HCT116 (cell line): ENCODE measurements around the gene TRIM37. TPM values are rescaled to one million over a fixed set of nuclear protein-coding genes. Genes with fewer than 3 reads are reported as not detected.

Source experiments
- ATAC-seq: fragments of 200-7000 bp; cut with Tn5 transposase; 2 replicates; pipeline ENCODE4 v1.9.1; 2020; ENCODE audit warnings: mild to moderate bottlenecking, moderate library complexity
- BruUV-seq: library from RNA; stranded (reverse); fragments of 400-500 nt; replicated peaks from 2 replicates; lab custom pipeline; 2021; lab: Mats Ljungman, UMichigan
- CTCF ChIA-PET: fragments of 300-600 bp; sonication (Branson Sonifier 250); formaldehyde crosslinking; loops from one replicate; lab custom pipeline; 2021; ENCODE audit warnings: antibody characterized with exemption; lab: Charles Lee
- POLR2A ChIA-PET: fragments of 300-600, 350-600 bp; sonication (Branson Sonifier 250); formaldehyde crosslinking; loops from one replicate; lab custom pipeline; 2021; ENCODE audit warnings: antibody characterized with exemption; lab: Charles Lee
- RAD21 ChIA-PET, 2 experiments: fragments of 300-600 bp; sonication (Branson Sonifier 250); formaldehyde crosslinking; loops; one replicate each; lab custom pipeline; 2023; ENCODE audit warnings: low total read pairs in 2 of 2; ENCODE audit not compliant: uncharacterized antibody in 2 of 2, unreplicated experiment in 2 of 2, low non-redundant PET in 1 of 2; lab: Charles Lee
- DNase-seq: peaks from one replicate; pipeline ENCODE4 v3.0.0-alpha.2; 2010; ENCODE audit warnings: low read depth, low spot score
- H2AFZ ChIP-seq: fragments of 200-600 bp; shearing (Covaris generic), sonication (generic); 2 replicates; pipeline ENCODE4 v1.6.1; 2017; ENCODE audit warnings: low read depth, mixed run types, mixed read lengths, antibody characterized with exemption, low read length; ENCODE audit not compliant: poor library complexity, severe bottlenecking
- H3K27ac ChIP-seq: 2 replicates; pipeline ENCODE4 v1.5.1; 2012; ENCODE audit warnings: low read depth, low read length
- H3K27me3 ChIP-seq: fragments of 200-600 bp; sonication (generic); 2 replicates; pipeline ENCODE4 v1.6.1; 2016; ENCODE audit warnings: mixed run types, low read length, mixed read lengths; ENCODE audit not compliant: insufficient read depth
- H3K36me3 ChIP-seq, 2 experiments: fragments of 200-500 bp in 1 of 2; fragments of 200-600 bp in 1 of 2; sonication (Bioruptor generic) in 1 of 2; sonication (generic) in 1 of 2; 2 replicates each; pipeline versions ENCODE4 v1.5.1 to v1.6.1; 2014 to 2016; ENCODE audit warnings: low read length in 2 of 2, inconsistent platforms in 1 of 2, mixed read lengths in 1 of 2, mixed run types in 1 of 2; ENCODE audit not compliant: insufficient read depth in 2 of 2, control insufficient read depth in 1 of 2
- H3K4me1 ChIP-seq, 2 experiments: fragments of 200-600 bp in 1 of 2; sonication (generic) in 1 of 2; 2 replicates each; pipeline versions ENCODE4 v1.5.1 to v1.6.1; 2012 to 2017; ENCODE audit warnings: low read length in 2 of 2, inconsistent platforms in 1 of 2, mild to moderate bottlenecking in 1 of 2, mixed read lengths in 1 of 2, mixed run types in 1 of 2, moderate library complexity in 1 of 2; ENCODE audit not compliant: insufficient read depth in 2 of 2, control insufficient read depth in 1 of 2
- H3K4me2 ChIP-seq: fragments of 200-600 bp; sonication (generic); 2 replicates; pipeline ENCODE4 v1.6.1; 2017; ENCODE audit warnings: mixed run types, low read length, mixed read lengths
- H3K4me3 ChIP-seq, 2 experiments: fragments of 200-600 bp in 1 of 2; sonication (generic) in 1 of 2; replicated peaks in 1 of 2; 2 replicates each; pipeline ENCODE4 v1.5.1; 2011 to 2016; ENCODE audit warnings: low read length in 2 of 2, control low read depth in 1 of 2, low read depth in 1 of 2, mild to moderate bottlenecking in 1 of 2, mixed read lengths in 1 of 2, mixed run types in 1 of 2
- H3K79me2 ChIP-seq: fragments of 200-600 bp; sonication (generic); 2 replicates; pipeline ENCODE4 v1.6.1; 2017; ENCODE audit warnings: mild to moderate bottlenecking, mixed run types, low read length, moderate library complexity, mixed read lengths; ENCODE audit not compliant: insufficient read depth
- H3K9ac ChIP-seq: fragments of 200-600 bp; sonication (generic); 2 replicates; pipeline ENCODE4 v1.6.1; 2016; ENCODE audit warnings: low read length, mixed read lengths
- H3K9me2 ChIP-seq: fragments of 200-600 bp; sonication (generic), shearing (Covaris generic); 2 replicates; pipeline ENCODE4 v1.6.1; 2017; ENCODE audit warnings: mixed run types, mild to moderate bottlenecking, moderate library complexity; ENCODE audit not compliant: insufficient read depth
- H3K9me3 ChIP-seq, 2 experiments: fragments of 200-500 bp in 1 of 2; fragments of 200-600 bp in 1 of 2; sonication (Bioruptor generic) in 1 of 2; sonication (generic) in 1 of 2; 2 replicates each; pipeline ENCODE4 v1.6.1; 2014 to 2017; ENCODE audit warnings: low read length in 2 of 2, mixed read lengths in 2 of 2, inconsistent platforms in 1 of 2, low read depth in 1 of 2, mild to moderate bottlenecking in 1 of 2, mixed run types in 1 of 2, moderate library complexity in 1 of 2; ENCODE audit not compliant: control insufficient read depth in 1 of 2, insufficient read depth in 1 of 2
- H4K20me1 ChIP-seq: fragments of 200-600 bp; sonication (generic), shearing (Covaris generic); 2 replicates; pipeline ENCODE4 v1.6.1; 2017; ENCODE audit warnings: mixed run types, mild to moderate bottlenecking, moderate library complexity; ENCODE audit not compliant: insufficient read depth
- CBX3 ChIP-seq: IDR thresholded peaks from 2 replicates; pipeline ENCODE4 v1.6.1; 2012; ENCODE audit warnings: low read depth
- CEBPB ChIP-seq: IDR thresholded peaks from 2 replicates; pipeline ENCODE4 v1.6.1; 2012; ENCODE audit warnings: low read depth
- CTCF ChIP-seq, 3 experiments: fragments of 200-600 bp in 1 of 3; sonication (generic) in 1 of 3; IDR thresholded peaks in 2 of 3; conservative IDR thresholded peaks in 1 of 3; 2 replicates each; pipeline ENCODE4 v1.5.1; 2012 to 2017; ENCODE audit warnings: low read depth in 2 of 3, low read length in 2 of 3, antibody characterized with exemption in 1 of 3, borderline replicate concordance in 1 of 3, control low read depth in 1 of 3, mild to moderate bottlenecking in 1 of 3, mixed read lengths in 1 of 3, mixed run types in 1 of 3, moderate library complexity in 1 of 3; ENCODE audit not compliant: insufficient read depth in 1 of 3
- EGR1 ChIP-seq: IDR thresholded peaks from 2 replicates; pipeline ENCODE4 v1.6.1; 2012; ENCODE audit warnings: low read depth
- ELF1 ChIP-seq: IDR thresholded peaks from 2 replicates; pipeline ENCODE4 v1.6.1; 2012; ENCODE audit warnings: low read depth, borderline replicate concordance
- EZH2phosphoT487 ChIP-seq: fragments of 200-600 bp; IDR thresholded peaks from 2 replicates; pipeline ENCODE4 v1.6.1; 2018; ENCODE audit warnings: antibody characterized with exemption, borderline replicate concordance
- FOSL1 ChIP-seq: IDR thresholded peaks from 2 replicates; pipeline ENCODE4 v1.6.1; 2012; ENCODE audit warnings: low read depth
- POLR2A ChIP-seq: IDR thresholded peaks from 2 replicates; pipeline ENCODE4 v1.7.0; 2011; ENCODE audit warnings: borderline replicate concordance; ENCODE audit not compliant: insufficient read depth, insufficient read length; ENCODE audit errors: extremely low read depth
- RAD21 ChIP-seq: IDR thresholded peaks from 2 replicates; pipeline ENCODE4 v1.6.1; 2012; ENCODE audit warnings: low read depth, mild to moderate bottlenecking
- SIN3A ChIP-seq: IDR thresholded peaks from 2 replicates; pipeline ENCODE4 v1.6.1; 2012; ENCODE audit warnings: low read depth
- TCF7L2 ChIP-seq: IDR thresholded peaks from 2 replicates; pipeline ENCODE4 v1.7.0; 2011; ENCODE audit warnings: borderline replicate concordance, inconsistent platforms; ENCODE audit not compliant: insufficient read depth, insufficient read length; ENCODE audit errors: extremely low read depth
- YY1 ChIP-seq: IDR thresholded peaks from 2 replicates; pipeline ENCODE4 v1.6.1; 2011; ENCODE audit warnings: low read length, low read depth, moderate library complexity, mild to moderate bottlenecking; ENCODE audit not compliant: insufficient replicate concordance; ENCODE audit errors: extremely low read depth
- ZFX ChIP-seq: fragments of 450-650 bp; IDR thresholded peaks from 2 replicates; pipeline ENCODE4 v1.6.1; 2017
- intact Hi-C: fragments of 100-400 bp; cut with micrococcal nuclease; formaldehyde crosslinking; loops from 2 replicates; pipeline ENCODE4 v1.10.0; 2022
- total RNA-seq: library from RNA; stranded (reverse); gene quantifications from one replicate; pipeline ENCODE4 v1.2.1, GENCODE V29; 2021; ENCODE audit not compliant: unreplicated experiment
- TF ChIP-seq, protein P1 (sequence below): IDR thresholded peaks from 2 replicates; pipeline ENCODE4 v1.6.1; 2011; ENCODE audit warnings: mild to moderate bottlenecking, low read length, moderate library complexity; ENCODE audit not compliant: insufficient replicate concordance; ENCODE audit errors: extremely low read depth
- TF ChIP-seq, protein P2 (sequence below): IDR thresholded peaks from 2 replicates; pipeline ENCODE4 v1.6.1; 2012; ENCODE audit warnings: low read depth

TRIM37 gene
- total RNA-seq, 1 experiment from 2014 or later: 55.7 TPM

DNA sequence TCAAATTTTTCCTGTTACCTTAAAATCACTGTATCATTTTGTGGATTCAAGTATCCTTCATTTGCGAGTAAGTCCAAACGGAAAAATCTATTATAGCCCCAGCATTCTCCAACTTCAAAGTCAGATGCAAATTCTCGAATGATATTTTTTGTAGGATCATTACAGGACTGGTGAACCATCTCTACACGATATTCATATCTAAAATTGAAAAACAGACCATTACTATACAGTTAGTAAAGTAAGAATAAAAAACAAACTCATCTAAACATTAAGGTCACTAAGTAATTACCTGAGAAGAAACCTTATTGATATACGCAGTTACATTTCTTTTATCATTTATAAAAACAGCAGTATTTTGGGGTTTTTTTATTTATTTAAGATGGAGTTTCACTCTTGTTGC is 49.8 kb downstream of the TRIM37 start:
- H4K20me1 ChIP-seq: no peaks in the 10 kb centered on the region
- DNase-seq: no peak
- BruUV-seq: no TSS peak
- H3K9me2 ChIP-seq: no peaks in the 10 kb centered on the region
- ChIA-PET RAD21 (no interaction called here), CTCF (no interaction called here), POLR2A (no interaction called here)
- no peak overlapping the region for H3K4me3 ChIP-seq
- H3K36me3 ChIP-seq: peaks cover 17 to 23% of the 10 kb centered on the region in 2 experiments
- TF ChIP-seq EZH2phosphoT487: no peak
- no peak for TF ChIP-seq EGR1
- TF ChIP-seq, protein P1, sequence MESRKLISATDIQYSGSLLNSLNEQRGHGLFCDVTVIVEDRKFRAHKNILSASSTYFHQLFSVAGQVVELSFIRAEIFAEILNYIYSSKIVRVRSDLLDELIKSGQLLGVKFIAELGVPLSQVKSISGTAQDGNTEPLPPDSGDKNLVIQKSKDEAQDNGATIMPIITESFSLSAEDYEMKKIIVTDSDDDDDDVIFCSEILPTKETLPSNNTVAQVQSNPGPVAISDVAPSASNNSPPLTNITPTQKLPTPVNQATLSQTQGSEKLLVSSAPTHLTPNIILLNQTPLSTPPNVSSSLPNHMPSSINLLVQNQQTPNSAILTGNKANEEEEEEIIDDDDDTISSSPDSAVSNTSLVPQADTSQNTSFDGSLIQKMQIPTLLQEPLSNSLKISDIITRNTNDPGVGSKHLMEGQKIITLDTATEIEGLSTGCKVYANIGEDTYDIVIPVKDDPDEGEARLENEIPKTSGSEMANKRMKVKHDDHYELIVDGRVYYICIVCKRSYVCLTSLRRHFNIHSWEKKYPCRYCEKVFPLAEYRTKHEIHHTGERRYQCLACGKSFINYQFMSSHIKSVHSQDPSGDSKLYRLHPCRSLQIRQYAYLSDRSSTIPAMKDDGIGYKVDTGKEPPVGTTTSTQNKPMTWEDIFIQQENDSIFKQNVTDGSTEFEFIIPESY: no peak
- TF ChIP-seq SIN3A: no peak
- TF ChIP-seq ZFX: no peak
- TF ChIP-seq CTCF (IDR thresholded peaks at IDR 0.05 in 2 of 3, conservative IDR thresholded peaks at IDR 0.05 in 1 of 3; ENCODE audit: borderline replicate concordance in 1 of 3, insufficient read depth in 1 of 3, low read depth in 2 of 3, low read length in 2 of 3): no peak
- no peak for TF ChIP-seq POLR2A
- no peak for TF ChIP-seq CBX3
- TF ChIP-seq ELF1: no peak
- no peak for TF ChIP-seq CEBPB
- no peak for TF ChIP-seq TCF7L2
- TF ChIP-seq RAD21: no peak
- TF ChIP-seq, protein P2, sequence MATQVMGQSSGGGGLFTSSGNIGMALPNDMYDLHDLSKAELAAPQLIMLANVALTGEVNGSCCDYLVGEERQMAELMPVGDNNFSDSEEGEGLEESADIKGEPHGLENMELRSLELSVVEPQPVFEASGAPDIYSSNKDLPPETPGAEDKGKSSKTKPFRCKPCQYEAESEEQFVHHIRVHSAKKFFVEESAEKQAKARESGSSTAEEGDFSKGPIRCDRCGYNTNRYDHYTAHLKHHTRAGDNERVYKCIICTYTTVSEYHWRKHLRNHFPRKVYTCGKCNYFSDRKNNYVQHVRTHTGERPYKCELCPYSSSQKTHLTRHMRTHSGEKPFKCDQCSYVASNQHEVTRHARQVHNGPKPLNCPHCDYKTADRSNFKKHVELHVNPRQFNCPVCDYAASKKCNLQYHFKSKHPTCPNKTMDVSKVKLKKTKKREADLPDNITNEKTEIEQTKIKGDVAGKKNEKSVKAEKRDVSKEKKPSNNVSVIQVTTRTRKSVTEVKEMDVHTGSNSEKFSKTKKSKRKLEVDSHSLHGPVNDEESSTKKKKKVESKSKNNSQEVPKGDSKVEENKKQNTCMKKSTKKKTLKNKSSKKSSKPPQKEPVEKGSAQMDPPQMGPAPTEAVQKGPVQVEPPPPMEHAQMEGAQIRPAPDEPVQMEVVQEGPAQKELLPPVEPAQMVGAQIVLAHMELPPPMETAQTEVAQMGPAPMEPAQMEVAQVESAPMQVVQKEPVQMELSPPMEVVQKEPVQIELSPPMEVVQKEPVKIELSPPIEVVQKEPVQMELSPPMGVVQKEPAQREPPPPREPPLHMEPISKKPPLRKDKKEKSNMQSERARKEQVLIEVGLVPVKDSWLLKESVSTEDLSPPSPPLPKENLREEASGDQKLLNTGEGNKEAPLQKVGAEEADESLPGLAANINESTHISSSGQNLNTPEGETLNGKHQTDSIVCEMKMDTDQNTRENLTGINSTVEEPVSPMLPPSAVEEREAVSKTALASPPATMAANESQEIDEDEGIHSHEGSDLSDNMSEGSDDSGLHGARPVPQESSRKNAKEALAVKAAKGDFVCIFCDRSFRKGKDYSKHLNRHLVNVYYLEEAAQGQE: no peak
- TF ChIP-seq FOSL1: no peak
- TF ChIP-seq YY1: no peak
- no peaks in the 10 kb centered on the region for H3K4me1 ChIP-seq
- H3K27me3 ChIP-seq: no peaks in the 10 kb centered on the region
- intact Hi-C loops: no loop called here
- H2AFZ ChIP-seq: no peak overlapping the region
- no peak overlapping the region for H3K27ac ChIP-seq
- no peak overlapping the region for H3K9ac ChIP-seq
- H3K9me3 ChIP-seq: no peaks in the 10 kb centered on the region
- H3K4me2 ChIP-seq: no peak overlapping the region
- no peak for ATAC-seq
- H3K79me2 ChIP-seq: no peaks in the 10 kb centered on the region
